Thyroid gland (tissue), 4 donors: ENCODE results near the gene GUCA2B.

Experiments used
- CTCF ChIP-seq, 6 experiments: fragments of 200-600 bp in 3 of 6; fragments of 450-650 bp in 3 of 6; sonication (generic) in 3 of 6; IDR thresholded peaks; one replicate each; pipeline ENCODE4 v1.5.1; 2016 to 2019; ENCODE audit warnings: antibody characterized with exemption in 6 of 6, mild to moderate bottlenecking in 2 of 6, inconsistent platforms in 1 of 6, moderate library complexity in 1 of 6
- POLR2A ChIP-seq, 2 donors: fragments of 450-650 bp; IDR thresholded peaks; one replicate each; pipeline ENCODE4 v1.6.1; 2017; ENCODE audit warnings: antibody characterized with exemption in 2 of 2, mild to moderate bottlenecking in 2 of 2, moderate library complexity in 1 of 2

DNA sequence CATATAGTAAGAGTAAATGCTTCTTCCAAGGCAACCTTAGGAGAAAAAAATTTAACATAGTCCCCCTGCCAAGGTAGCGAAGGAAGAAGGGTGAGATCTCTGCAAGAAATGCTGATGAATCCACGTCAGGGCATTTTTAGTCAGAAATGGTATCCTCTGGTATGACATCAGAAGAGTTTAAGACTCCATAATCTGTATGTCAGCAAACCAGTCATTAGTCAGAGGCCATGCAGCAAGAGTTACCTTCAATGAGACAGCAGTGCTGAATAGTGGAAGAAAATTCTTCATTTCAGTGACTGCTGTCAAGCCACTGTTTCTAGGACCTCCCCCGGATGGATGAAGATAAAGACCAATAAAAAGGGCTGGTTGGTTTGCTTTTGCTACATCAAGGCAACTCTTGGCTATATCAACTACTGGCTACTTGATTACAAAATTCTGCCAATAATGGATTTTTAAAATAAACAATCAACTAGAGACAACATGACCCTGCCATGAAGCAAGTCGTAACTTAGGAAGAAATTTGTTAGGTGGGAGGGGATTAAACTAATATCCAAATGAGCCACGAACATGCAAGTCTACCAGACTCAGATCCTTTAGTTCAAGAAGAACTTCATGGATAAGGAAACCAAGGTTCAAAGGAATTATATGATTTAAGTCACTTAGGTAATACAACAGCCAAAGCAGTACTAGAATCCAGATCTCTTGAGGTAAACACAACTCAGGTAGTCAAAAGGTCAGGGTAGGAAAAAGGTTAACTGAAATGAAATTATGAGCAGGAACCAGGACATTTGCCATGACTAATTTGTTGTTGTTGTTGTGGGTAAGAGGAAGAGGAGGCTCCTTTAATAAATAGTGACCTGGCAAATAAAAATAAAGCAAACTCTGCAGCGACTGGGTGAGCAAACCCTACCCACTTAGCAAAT, 37.0 kb downstream of the GUCA2B start:
- TF ChIP-seq CTCF (IDR thresholded peaks at IDR 0.05) (no peak), POLR2A (IDR thresholded peaks at IDR 0.05) (no peak)
